Amygdala (tissue), 56 donors: ENCODE data around the gene SLC51B.
"Not testable (repeated sequence)": the region's sequence is repeated elsewhere in the genome, so short reads cannot be mapped to it uniquely, and the experiment has no call there.

ENCODE experiments used
- DNase-seq, 56 donors: peaks; one replicate each; lab custom pipeline; 2025; lab: John Stamatoyannopoulos, UW

The SLC51B gene

GRCh38 chr15:65095747-65096104 lies 50.5 kb downstream of the SLC51B start:
- DNase-seq = no peak

GRCh38 chr15:65096481-65097385 lies 51.5 kb downstream of the SLC51B start:
- no peak for DNase-seq

GRCh38 chr15:65097651-65098263 lies 52.6 kb downstream of the SLC51B start:
- DNase-seq = no peak

GRCh38 chr15:65099336-65099735 lies 54.1 kb downstream of the SLC51B start:
- no peak for DNase-seq

GRCh38 chr15:65099801-65100200 lies 54.6 kb downstream of the SLC51B start:
- not testable (repeated sequence) for DNase-seq

- DNase-seq = no peak
These were observed 55.3 kb downstream of the SLC51B start for GRCh38 chr15:65100442-65100841.

GRCh38 chr15:65101411-65101890 lies 56.3 kb downstream of the SLC51B start:
- DNase-seq = peak in 30 of 56 donors; percentile 14 to 78 (median 38)

- no peak for DNase-seq
These were observed 56.9 kb downstream of the SLC51B start for GRCh38 chr15:65101891-65102708.

GRCh38 chr15:65102912-65103311 lies 57.7 kb downstream of the SLC51B start:
- no peak for DNase-seq
